SU-DHL-6 (cell line): ENCODE data around the gene ZBTB24.

Experiments used
- H2AFZ ChIP-seq: fragments of 200-600 bp; sonication (generic); 2 replicates; pipeline ENCODE4 v1.6.1; 2014; ENCODE audit warnings: low read depth, mild to moderate bottlenecking, moderate library complexity, mixed read lengths, antibody characterized with exemption, low read length; ENCODE audit not compliant: severe bottlenecking
- H3F3A ChIP-seq: fragments of 200-600 bp; shearing (Covaris generic); 2 replicates; pipeline ENCODE4 v1.6.0; 2016; ENCODE audit warnings: antibody characterized with exemption, mild to moderate bottlenecking; ENCODE audit not compliant: insufficient read depth
- H3K27ac ChIP-seq: fragments of 200-600 bp; sonication (generic); 2 replicates; pipeline ENCODE4 v1.5.1; 2016; ENCODE audit warnings: low read depth, mild to moderate bottlenecking, low read length, moderate library complexity, mixed read lengths
- H3K27me3 ChIP-seq: fragments of 200-600 bp; sonication (generic), shearing (Covaris generic); 2 replicates; pipeline ENCODE4 v1.6.0; 2014; ENCODE audit warnings: mild to moderate bottlenecking, low read length
- H3K36me3 ChIP-seq: fragments of 200-600 bp; sonication (generic); 2 replicates; pipeline ENCODE4 v1.6.1; 2014; ENCODE audit warnings: mild to moderate bottlenecking, low read length, mixed read lengths
- H3K4me2 ChIP-seq: fragments of 300-600, 200-600 bp; shearing (Covaris generic), sonication (generic); 2 replicates; pipeline ENCODE4 v1.6.0; 2014; ENCODE audit warnings: low read length, low read depth, mild to moderate bottlenecking; ENCODE audit not compliant: poor library complexity, severe bottlenecking
- H3K4me3 ChIP-seq: fragments of 200-600 bp; sonication (generic); 2 replicates; pipeline ENCODE4 v1.5.1; 2014; ENCODE audit warnings: antibody characterized with exemption, low read length, mild to moderate bottlenecking, mixed read lengths; ENCODE audit not compliant: insufficient read depth, poor library complexity, severe bottlenecking
- H3K79me2 ChIP-seq: fragments of 200-600 bp; sonication (generic); 2 replicates; pipeline ENCODE4 v1.6.1; 2014; ENCODE audit warnings: mild to moderate bottlenecking, low read length, moderate library complexity; ENCODE audit not compliant: insufficient read depth
- H3K9ac ChIP-seq: fragments of 200-600 bp; sonication (generic); 2 replicates; pipeline ENCODE4 v1.7.0; 2014; ENCODE audit warnings: mild to moderate bottlenecking, low read length
- H3K9me2 ChIP-seq: fragments of 200-600 bp; sonication (generic); replicated peaks from 2 replicates; pipeline ENCODE4 v1.6.1; 2014; ENCODE audit warnings: low read length; ENCODE audit not compliant: insufficient read depth
- H3K9me3 ChIP-seq: fragments of 200-600 bp; sonication (generic); 2 replicates; pipeline ENCODE4 v1.6.1; 2014; ENCODE audit warnings: low read length, mixed read lengths; ENCODE audit not compliant: insufficient read depth
- H4K20me1 ChIP-seq: fragments of 200-600 bp; sonication (generic); 2 replicates; pipeline ENCODE4 v1.6.1; 2014; ENCODE audit warnings: low read depth, mild to moderate bottlenecking, antibody characterized with exemption, low read length, moderate library complexity, mixed read lengths
- EZH2phosphoT487 ChIP-seq: fragments of 200-600 bp; sonication (generic), shearing (Covaris generic); conservative IDR thresholded peaks from 2 replicates; pipeline ENCODE4 v1.6.1; 2018; ENCODE audit warnings: mild to moderate bottlenecking, antibody characterized with exemption, low read length, moderate library complexity, mixed read lengths
- TF ChIP-seq, protein P1 (sequence below): fragments of 200-600 bp; sonication (generic); IDR thresholded peaks from one replicate; pipeline ENCODE4 v1.5.1; 2017; ENCODE audit warnings: antibody characterized with exemption, mild to moderate bottlenecking, low read length, moderate library complexity; ENCODE audit not compliant: insufficient read depth, poor library complexity, severe bottlenecking

Gene ZBTB24

DNA sequence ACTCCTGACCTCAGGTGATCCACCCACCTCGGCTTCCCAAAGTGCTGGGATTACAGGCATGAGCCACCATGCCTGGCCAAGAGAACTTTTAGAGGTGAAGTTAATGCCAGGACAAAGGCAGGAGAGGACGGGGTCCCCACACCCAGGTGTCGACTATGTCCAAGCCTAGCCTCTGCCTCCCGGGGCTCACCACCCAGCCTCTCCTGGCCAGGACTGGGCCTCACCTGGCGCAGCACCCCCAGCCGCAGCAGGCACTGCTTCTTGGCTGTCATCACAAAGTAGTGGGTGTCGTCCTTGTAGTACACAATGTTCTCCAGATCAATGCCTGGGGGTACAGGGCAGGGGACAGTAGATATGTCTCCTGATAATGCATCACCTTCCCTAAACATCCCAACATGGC, 31.6 kb downstream of the ZBTB24 start:
- Histone ChIP-seq H3K9me2 (no peaks in the 10 kb centered on the region), H3K4me3 (no peak overlapping the region), H3K27me3 (no peaks in the 10 kb centered on the region), H4K20me1 (no peaks in the 10 kb centered on the region), H3K36me3 (no peaks in the 10 kb centered on the region; the same call in 1 of the 2 replicates), H3K4me2 (no peak overlapping the region), H3K9ac (no peak overlapping the region), H3K79me2 (peaks cover 7% of the 10 kb centered on the region; the same call in 1 of the 2 replicates), H3K27ac (no peak overlapping the region), H3K9me3 (no peaks in the 10 kb centered on the region), H2AFZ (no peak overlapping the region), H3F3A (peaks cover 10% of the 10 kb centered on the region; the same call in 1 of the 2 replicates)
- TF ChIP-seq EZH2phosphoT487: no peak
- TF ChIP-seq, protein P1, sequence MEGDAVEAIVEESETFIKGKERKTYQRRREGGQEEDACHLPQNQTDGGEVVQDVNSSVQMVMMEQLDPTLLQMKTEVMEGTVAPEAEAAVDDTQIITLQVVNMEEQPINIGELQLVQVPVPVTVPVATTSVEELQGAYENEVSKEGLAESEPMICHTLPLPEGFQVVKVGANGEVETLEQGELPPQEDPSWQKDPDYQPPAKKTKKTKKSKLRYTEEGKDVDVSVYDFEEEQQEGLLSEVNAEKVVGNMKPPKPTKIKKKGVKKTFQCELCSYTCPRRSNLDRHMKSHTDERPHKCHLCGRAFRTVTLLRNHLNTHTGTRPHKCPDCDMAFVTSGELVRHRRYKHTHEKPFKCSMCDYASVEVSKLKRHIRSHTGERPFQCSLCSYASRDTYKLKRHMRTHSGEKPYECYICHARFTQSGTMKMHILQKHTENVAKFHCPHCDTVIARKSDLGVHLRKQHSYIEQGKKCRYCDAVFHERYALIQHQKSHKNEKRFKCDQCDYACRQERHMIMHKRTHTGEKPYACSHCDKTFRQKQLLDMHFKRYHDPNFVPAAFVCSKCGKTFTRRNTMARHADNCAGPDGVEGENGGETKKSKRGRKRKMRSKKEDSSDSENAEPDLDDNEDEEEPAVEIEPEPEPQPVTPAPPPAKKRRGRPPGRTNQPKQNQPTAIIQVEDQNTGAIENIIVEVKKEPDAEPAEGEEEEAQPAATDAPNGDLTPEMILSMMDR: no peak

DNA sequence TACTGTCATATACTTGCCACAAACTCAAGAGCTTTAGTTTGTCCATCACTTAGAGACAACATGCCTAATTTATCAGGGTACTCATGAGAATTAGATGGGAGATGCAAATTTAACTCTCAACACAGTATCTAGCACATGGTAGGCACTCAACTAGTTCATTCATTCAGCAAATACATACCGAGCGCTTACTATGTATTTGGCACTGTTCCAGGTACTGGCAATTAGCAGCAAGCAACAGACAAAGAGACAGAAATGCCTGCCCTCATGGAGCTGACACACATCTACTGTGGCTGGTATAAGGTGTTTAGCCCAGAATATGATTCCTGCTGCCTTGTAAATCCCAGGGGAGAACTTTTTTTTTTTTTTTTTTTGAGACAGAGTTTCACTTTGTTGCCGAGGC, 32.2 kb downstream of the ZBTB24 start:
- Histone ChIP-seq H3K9me2 (no peaks in the 10 kb centered on the region), H3K27ac (no peak overlapping the region), H3K27me3 (no peaks in the 10 kb centered on the region), H3K36me3 (no peaks in the 10 kb centered on the region; the same call in 1 of the 2 replicates), H3K4me3 (no peak overlapping the region), H4K20me1 (no peaks in the 10 kb centered on the region), H3K79me2 (peaks cover 7% of the 10 kb centered on the region; the same call in 1 of the 2 replicates), H3K9ac (no peak overlapping the region), H3F3A (peaks cover 8% of the 10 kb centered on the region; the same call in 1 of the 2 replicates), H2AFZ (no peak overlapping the region), H3K4me2 (no peak overlapping the region), H3K9me3 (no peaks in the 10 kb centered on the region)
- TF ChIP-seq, protein P1: no peak
- no peak for TF ChIP-seq EZH2phosphoT487

DNA sequence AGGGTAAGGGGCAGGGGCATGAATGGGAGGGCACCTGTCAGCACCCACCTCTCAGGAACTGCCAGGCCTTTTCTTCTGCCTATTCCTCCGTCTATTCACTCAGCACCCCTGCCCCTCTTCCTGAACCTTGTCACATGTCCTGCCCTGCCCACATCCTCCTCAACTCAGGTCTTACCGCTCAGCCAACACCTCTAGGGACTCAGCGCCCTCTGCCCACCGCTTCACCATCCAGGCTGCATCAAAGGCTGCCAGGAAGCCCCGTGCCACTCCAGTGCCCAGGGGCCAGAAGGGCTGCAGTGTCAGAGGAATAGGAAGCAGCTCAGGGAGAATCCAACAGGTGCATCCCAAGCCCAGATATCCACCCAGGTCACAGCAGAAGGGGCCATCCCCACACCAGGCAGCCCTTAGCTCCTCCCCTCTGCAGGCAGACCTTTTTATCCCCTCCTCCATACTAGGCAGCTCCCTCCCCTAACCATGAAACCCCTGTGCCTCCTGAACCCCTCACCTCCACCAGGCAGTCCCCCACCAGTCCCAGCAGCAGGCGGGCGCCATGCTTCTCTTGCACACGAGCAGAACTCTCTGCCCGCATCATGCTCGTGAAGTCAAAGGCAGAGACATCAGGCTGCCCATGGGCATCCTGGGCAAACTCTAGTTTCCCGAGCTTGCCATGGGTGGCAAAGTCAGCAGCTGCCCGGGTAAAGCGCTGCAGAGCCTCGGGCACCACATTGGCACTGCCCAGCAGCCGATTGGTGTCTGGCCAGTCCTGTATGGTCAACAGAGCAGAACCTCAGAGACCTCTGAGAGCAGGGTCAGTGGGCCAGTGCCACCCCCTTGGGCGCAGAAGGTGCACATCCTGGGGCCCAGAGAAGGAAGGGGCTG, 33.0 kb downstream of the ZBTB24 start:
- Histone ChIP-seq H2AFZ (no peak overlapping the region), H3K4me2 (no peak overlapping the region), H3K4me3 (no peak overlapping the region), H3K27ac (no peak overlapping the region), H3K36me3 (no peaks in the 10 kb centered on the region; the same call in 1 of the 2 replicates), H4K20me1 (no peaks in the 10 kb centered on the region), H3F3A (peaks cover 5% of the 10 kb centered on the region; the same call in 1 of the 2 replicates), H3K9me2 (no peaks in the 10 kb centered on the region), H3K79me2 (peaks cover 7% of the 10 kb centered on the region; the same call in 1 of the 2 replicates), H3K9ac (no peak overlapping the region), H3K27me3 (no peaks in the 10 kb centered on the region), H3K9me3 (no peaks in the 10 kb centered on the region)
- no peak for TF ChIP-seq EZH2phosphoT487
- TF ChIP-seq, protein P1: no peak
